Gastrocnemius medialis (tissue), 4 donors: ENCODE measurements around the gene PHB1.

Experiments
- POLR2A ChIP-seq, 2 donors: fragments of 450-650 bp; IDR thresholded peaks; one replicate each; pipeline ENCODE4 v1.6.1; 2017; ENCODE audit warnings: antibody characterized with exemption in 2 of 2, mild to moderate bottlenecking in 2 of 2, moderate library complexity in 2 of 2
- TF ChIP-seq, protein P1 (sequence below), 5 experiments: fragments of 450-650 bp in 3 of 5; fragments of 200-600 bp in 2 of 5; sonication (generic) in 2 of 5; IDR thresholded peaks in 4 of 5; conservative IDR thresholded peaks in 1 of 5; 1 replicate in 4 of 5; 2 replicates in 1 of 5; pipeline ENCODE4 v1.5.1; 2016 to 2019; ENCODE audit warnings: antibody characterized with exemption in 5 of 5, mild to moderate bottlenecking in 3 of 5, moderate library complexity in 3 of 5

DNA sequence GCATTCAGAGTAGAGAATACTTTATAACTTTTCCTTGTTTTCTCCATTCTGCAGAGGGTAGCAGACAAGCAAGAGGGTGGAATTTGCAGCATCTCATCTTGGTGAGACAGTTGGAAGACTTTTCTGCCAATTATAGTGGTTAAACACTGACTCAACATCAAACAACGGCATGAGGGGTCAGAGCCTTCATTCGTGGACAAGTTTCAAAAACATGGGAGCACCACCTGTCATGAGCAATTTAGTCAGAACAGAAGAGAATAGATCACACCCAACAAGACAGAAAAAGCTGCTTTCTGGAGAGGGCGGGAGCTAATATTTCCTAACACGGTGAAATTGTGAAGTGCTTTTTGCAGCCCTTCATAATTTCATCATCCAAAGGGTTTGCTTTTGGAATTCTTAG is 34.8 kb downstream of the PHB1 start:
- TF ChIP-seq, protein P1, sequence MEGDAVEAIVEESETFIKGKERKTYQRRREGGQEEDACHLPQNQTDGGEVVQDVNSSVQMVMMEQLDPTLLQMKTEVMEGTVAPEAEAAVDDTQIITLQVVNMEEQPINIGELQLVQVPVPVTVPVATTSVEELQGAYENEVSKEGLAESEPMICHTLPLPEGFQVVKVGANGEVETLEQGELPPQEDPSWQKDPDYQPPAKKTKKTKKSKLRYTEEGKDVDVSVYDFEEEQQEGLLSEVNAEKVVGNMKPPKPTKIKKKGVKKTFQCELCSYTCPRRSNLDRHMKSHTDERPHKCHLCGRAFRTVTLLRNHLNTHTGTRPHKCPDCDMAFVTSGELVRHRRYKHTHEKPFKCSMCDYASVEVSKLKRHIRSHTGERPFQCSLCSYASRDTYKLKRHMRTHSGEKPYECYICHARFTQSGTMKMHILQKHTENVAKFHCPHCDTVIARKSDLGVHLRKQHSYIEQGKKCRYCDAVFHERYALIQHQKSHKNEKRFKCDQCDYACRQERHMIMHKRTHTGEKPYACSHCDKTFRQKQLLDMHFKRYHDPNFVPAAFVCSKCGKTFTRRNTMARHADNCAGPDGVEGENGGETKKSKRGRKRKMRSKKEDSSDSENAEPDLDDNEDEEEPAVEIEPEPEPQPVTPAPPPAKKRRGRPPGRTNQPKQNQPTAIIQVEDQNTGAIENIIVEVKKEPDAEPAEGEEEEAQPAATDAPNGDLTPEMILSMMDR (IDR thresholded peaks at IDR 0.05 in 4 of 5, conservative IDR thresholded peaks at IDR 0.05 in 1 of 5) = no peak
- TF ChIP-seq POLR2A (IDR thresholded peaks at IDR 0.05) = no peak
